ENCODE measurements around the gene NTSR2.

NTSR2 gene

DNA sequence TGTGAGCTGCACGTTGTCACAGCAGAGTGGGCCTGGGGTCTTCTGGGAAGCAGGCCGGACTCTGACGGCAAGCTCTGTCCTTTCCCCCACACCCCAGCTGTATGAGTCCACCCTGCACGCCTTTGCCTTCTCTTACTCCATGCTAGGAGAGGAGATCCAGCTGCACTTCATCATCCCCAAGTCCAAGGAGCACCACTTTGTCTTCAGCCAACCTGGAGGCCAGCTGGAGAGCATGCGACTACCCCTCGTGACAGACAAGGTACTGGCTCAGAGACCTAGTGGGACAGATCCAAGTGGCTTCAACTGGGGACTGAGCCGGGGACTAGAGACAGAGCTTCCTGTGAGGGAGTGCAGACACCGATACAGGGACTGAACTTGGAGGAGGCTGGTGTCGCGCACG lies 40.1 kb downstream of the NTSR2 start:
- no peak for DNase-seq (ENCODE audit: extremely low spot score)
- CTCF ChIA-PET = interaction anchor here (1.0 to 1.4 kb wide), 4 partner anchors 12 to 797 kb away, joined by 3 read pairs; no protein-coding TSS in a partner anchor
- POLR2A ChIA-PET = no interaction called here
- TF ChIP-seq, protein P1, sequence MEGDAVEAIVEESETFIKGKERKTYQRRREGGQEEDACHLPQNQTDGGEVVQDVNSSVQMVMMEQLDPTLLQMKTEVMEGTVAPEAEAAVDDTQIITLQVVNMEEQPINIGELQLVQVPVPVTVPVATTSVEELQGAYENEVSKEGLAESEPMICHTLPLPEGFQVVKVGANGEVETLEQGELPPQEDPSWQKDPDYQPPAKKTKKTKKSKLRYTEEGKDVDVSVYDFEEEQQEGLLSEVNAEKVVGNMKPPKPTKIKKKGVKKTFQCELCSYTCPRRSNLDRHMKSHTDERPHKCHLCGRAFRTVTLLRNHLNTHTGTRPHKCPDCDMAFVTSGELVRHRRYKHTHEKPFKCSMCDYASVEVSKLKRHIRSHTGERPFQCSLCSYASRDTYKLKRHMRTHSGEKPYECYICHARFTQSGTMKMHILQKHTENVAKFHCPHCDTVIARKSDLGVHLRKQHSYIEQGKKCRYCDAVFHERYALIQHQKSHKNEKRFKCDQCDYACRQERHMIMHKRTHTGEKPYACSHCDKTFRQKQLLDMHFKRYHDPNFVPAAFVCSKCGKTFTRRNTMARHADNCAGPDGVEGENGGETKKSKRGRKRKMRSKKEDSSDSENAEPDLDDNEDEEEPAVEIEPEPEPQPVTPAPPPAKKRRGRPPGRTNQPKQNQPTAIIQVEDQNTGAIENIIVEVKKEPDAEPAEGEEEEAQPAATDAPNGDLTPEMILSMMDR (IDR thresholded peaks at IDR 0.05; ENCODE audit: control extremely low read depth, extremely low read depth, low read depth, missing control alignments) = no peak

GRCh38 chr2:11629215-11629614 lies 40.8 kb downstream of the NTSR2 start:
- ChIA-PET CTCF (interaction anchor here (1.0 to 1.2 kb wide), 2 partner anchors 12 to 45 kb away, joined by 3 read pairs; no protein-coding TSS in a partner anchor), POLR2A (no interaction called here)
- no peak for DNase-seq (ENCODE audit: extremely low spot score)
- TF ChIP-seq, protein P1 (IDR thresholded peaks at IDR 0.05; ENCODE audit: control extremely low read depth, extremely low read depth, low read depth, missing control alignments) = no peak

- TF ChIP-seq, protein P1 (IDR thresholded peaks at IDR 0.05; ENCODE audit: control extremely low read depth, extremely low read depth, low read depth, missing control alignments) = no peak
- POLR2A ChIA-PET = no interaction called here
- CTCF ChIA-PET = no interaction called here
- DNase-seq (ENCODE audit: extremely low spot score) = no peak
These were observed 41.3 kb downstream of the NTSR2 start for GRCh38 chr2:11628675-11629074.

GRCh38 chr2:11625671-11626070 lies 44.3 kb downstream of the NTSR2 start:
- POLR2A ChIA-PET = no interaction called here
- DNase-seq (ENCODE audit: extremely low spot score) = no peak
- CTCF ChIA-PET = no interaction called here
- TF ChIP-seq, protein P1 (IDR thresholded peaks at IDR 0.05; ENCODE audit: control extremely low read depth, extremely low read depth, low read depth, missing control alignments) = no peak

DNA sequence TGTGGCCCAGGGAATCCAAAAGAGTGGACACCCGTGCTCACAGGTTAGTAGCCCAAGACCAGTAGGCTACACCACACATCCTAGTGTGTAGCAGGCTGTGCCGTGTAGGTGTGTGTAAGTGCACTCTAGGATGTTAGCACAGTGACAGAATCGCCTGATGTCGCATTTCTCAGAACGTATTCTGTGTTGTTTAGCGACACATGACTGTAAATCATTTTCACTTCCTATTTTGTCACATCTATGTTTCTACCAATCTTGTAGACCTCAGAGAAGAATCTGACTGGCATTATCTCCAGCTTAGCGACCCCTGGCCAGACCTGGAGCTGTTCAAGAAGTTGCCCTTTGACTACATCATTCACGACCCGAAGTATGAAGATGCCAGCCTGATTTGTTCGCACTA lies 45.1 kb downstream of the NTSR2 start:
- ChIA-PET CTCF (no interaction called here), POLR2A (no interaction called here)
- no peak for DNase-seq (ENCODE audit: extremely low spot score)
- TF ChIP-seq, protein P1 (IDR thresholded peaks at IDR 0.05; ENCODE audit: control extremely low read depth, extremely low read depth, low read depth, missing control alignments) = no peak

DNA sequence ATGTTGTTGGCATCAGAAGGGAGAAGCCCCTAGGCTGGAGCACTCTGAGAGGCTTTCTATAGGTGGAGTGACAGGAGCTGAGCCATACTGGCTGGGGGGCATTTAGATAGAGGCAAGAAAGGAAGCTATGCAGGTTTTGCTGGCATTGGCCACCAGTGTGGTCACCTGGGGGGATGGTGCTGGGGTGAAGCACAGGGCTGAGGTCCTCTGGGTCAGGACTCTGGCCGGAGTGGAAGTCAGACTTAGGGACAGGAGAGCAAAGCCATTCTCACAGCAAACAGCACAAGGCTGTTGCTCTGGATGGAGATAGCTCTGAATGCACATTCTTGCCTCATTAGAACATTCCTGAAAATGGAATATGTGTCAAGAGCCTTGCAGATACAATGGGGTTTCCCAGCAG lies 47.4 kb downstream of the NTSR2 start:
- no peak for DNase-seq (ENCODE audit: extremely low spot score)
- TF ChIP-seq, protein P1 (IDR thresholded peaks at IDR 0.05; ENCODE audit: control extremely low read depth, extremely low read depth, low read depth, missing control alignments) = no peak
- POLR2A ChIA-PET = no interaction called here
- CTCF ChIA-PET = no interaction called here

GRCh38 chr2:11621410-11621809 lies 48.6 kb downstream of the NTSR2 start:
- CTCF ChIA-PET = no interaction called here
- DNase-seq (ENCODE audit: extremely low spot score) = no peak
- TF ChIP-seq, protein P1 (IDR thresholded peaks at IDR 0.05; ENCODE audit: control extremely low read depth, extremely low read depth, low read depth, missing control alignments) = no peak
- POLR2A ChIA-PET = no interaction called here
